HCT116 (cell line): ENCODE measurements around the gene ACER3. TPM values are rescaled to one million over a fixed set of nuclear protein-coding genes. Genes with fewer than 3 reads are reported as not detected.

Experiments used
- ATAC-seq: fragments of 200-7000 bp; cut with Tn5 transposase; 2 replicates; pipeline ENCODE4 v1.9.1; 2020; ENCODE audit warnings: mild to moderate bottlenecking, moderate library complexity
- BruUV-seq: library from RNA; stranded (reverse); fragments of 400-500 nt; replicated peaks from 2 replicates; lab custom pipeline; 2021; lab: Mats Ljungman, UMichigan
- CTCF ChIA-PET: fragments of 300-600 bp; sonication (Branson Sonifier 250); formaldehyde crosslinking; loops from one replicate; lab custom pipeline; 2021; ENCODE audit warnings: antibody characterized with exemption; lab: Charles Lee
- POLR2A ChIA-PET: fragments of 300-600, 350-600 bp; sonication (Branson Sonifier 250); formaldehyde crosslinking; loops from one replicate; lab custom pipeline; 2021; ENCODE audit warnings: antibody characterized with exemption; lab: Charles Lee
- RAD21 ChIA-PET, 2 experiments: fragments of 300-600 bp; sonication (Branson Sonifier 250); formaldehyde crosslinking; loops; one replicate each; lab custom pipeline; 2023; ENCODE audit warnings: low total read pairs in 2 of 2; ENCODE audit not compliant: uncharacterized antibody in 2 of 2, unreplicated experiment in 2 of 2, low non-redundant PET in 1 of 2; lab: Charles Lee
- DNase-seq: peaks from one replicate; pipeline ENCODE4 v3.0.0-alpha.2; 2010; ENCODE audit warnings: low read depth, low spot score
- H2AFZ ChIP-seq: fragments of 200-600 bp; shearing (Covaris generic), sonication (generic); 2 replicates; pipeline ENCODE4 v1.6.1; 2017; ENCODE audit warnings: low read depth, mixed run types, mixed read lengths, antibody characterized with exemption, low read length; ENCODE audit not compliant: poor library complexity, severe bottlenecking
- H3K27ac ChIP-seq: 2 replicates; pipeline ENCODE4 v1.5.1; 2012; ENCODE audit warnings: low read depth, low read length
- H3K27me3 ChIP-seq: fragments of 200-600 bp; sonication (generic); 2 replicates; pipeline ENCODE4 v1.6.1; 2016; ENCODE audit warnings: mixed run types, low read length, mixed read lengths; ENCODE audit not compliant: insufficient read depth
- H3K36me3 ChIP-seq, 2 experiments: fragments of 200-500 bp in 1 of 2; fragments of 200-600 bp in 1 of 2; sonication (Bioruptor generic) in 1 of 2; sonication (generic) in 1 of 2; 2 replicates each; pipeline versions ENCODE4 v1.5.1 to v1.6.1; 2014 to 2016; ENCODE audit warnings: low read length in 2 of 2, inconsistent platforms in 1 of 2, mixed read lengths in 1 of 2, mixed run types in 1 of 2; ENCODE audit not compliant: insufficient read depth in 2 of 2, control insufficient read depth in 1 of 2
- H3K4me1 ChIP-seq, 2 experiments: fragments of 200-600 bp in 1 of 2; sonication (generic) in 1 of 2; 2 replicates each; pipeline versions ENCODE4 v1.5.1 to v1.6.1; 2012 to 2017; ENCODE audit warnings: low read length in 2 of 2, inconsistent platforms in 1 of 2, mild to moderate bottlenecking in 1 of 2, mixed read lengths in 1 of 2, mixed run types in 1 of 2, moderate library complexity in 1 of 2; ENCODE audit not compliant: insufficient read depth in 2 of 2, control insufficient read depth in 1 of 2
- H3K4me2 ChIP-seq: fragments of 200-600 bp; sonication (generic); 2 replicates; pipeline ENCODE4 v1.6.1; 2017; ENCODE audit warnings: mixed run types, low read length, mixed read lengths
- H3K4me3 ChIP-seq, 2 experiments: fragments of 200-600 bp in 1 of 2; sonication (generic) in 1 of 2; replicated peaks in 1 of 2; 2 replicates each; pipeline ENCODE4 v1.5.1; 2011 to 2016; ENCODE audit warnings: low read length in 2 of 2, control low read depth in 1 of 2, low read depth in 1 of 2, mild to moderate bottlenecking in 1 of 2, mixed read lengths in 1 of 2, mixed run types in 1 of 2
- H3K79me2 ChIP-seq: fragments of 200-600 bp; sonication (generic); 2 replicates; pipeline ENCODE4 v1.6.1; 2017; ENCODE audit warnings: mild to moderate bottlenecking, mixed run types, low read length, moderate library complexity, mixed read lengths; ENCODE audit not compliant: insufficient read depth
- H3K9ac ChIP-seq: fragments of 200-600 bp; sonication (generic); 2 replicates; pipeline ENCODE4 v1.6.1; 2016; ENCODE audit warnings: low read length, mixed read lengths
- H3K9me2 ChIP-seq: fragments of 200-600 bp; sonication (generic), shearing (Covaris generic); 2 replicates; pipeline ENCODE4 v1.6.1; 2017; ENCODE audit warnings: mixed run types, mild to moderate bottlenecking, moderate library complexity; ENCODE audit not compliant: insufficient read depth
- H3K9me3 ChIP-seq, 2 experiments: fragments of 200-500 bp in 1 of 2; fragments of 200-600 bp in 1 of 2; sonication (Bioruptor generic) in 1 of 2; sonication (generic) in 1 of 2; 2 replicates each; pipeline ENCODE4 v1.6.1; 2014 to 2017; ENCODE audit warnings: low read length in 2 of 2, mixed read lengths in 2 of 2, inconsistent platforms in 1 of 2, low read depth in 1 of 2, mild to moderate bottlenecking in 1 of 2, mixed run types in 1 of 2, moderate library complexity in 1 of 2; ENCODE audit not compliant: control insufficient read depth in 1 of 2, insufficient read depth in 1 of 2
- H4K20me1 ChIP-seq: fragments of 200-600 bp; sonication (generic), shearing (Covaris generic); 2 replicates; pipeline ENCODE4 v1.6.1; 2017; ENCODE audit warnings: mixed run types, mild to moderate bottlenecking, moderate library complexity; ENCODE audit not compliant: insufficient read depth
- ATF3 ChIP-seq: IDR thresholded peaks from 2 replicates; pipeline ENCODE4 v1.6.1; 2012
- CEBPB ChIP-seq: IDR thresholded peaks from 2 replicates; pipeline ENCODE4 v1.6.1; 2012; ENCODE audit warnings: low read depth
- EGR1 ChIP-seq: IDR thresholded peaks from 2 replicates; pipeline ENCODE4 v1.6.1; 2012; ENCODE audit warnings: low read depth
- ELF1 ChIP-seq: IDR thresholded peaks from 2 replicates; pipeline ENCODE4 v1.6.1; 2012; ENCODE audit warnings: low read depth, borderline replicate concordance
- EZH2phosphoT487 ChIP-seq: fragments of 200-600 bp; IDR thresholded peaks from 2 replicates; pipeline ENCODE4 v1.6.1; 2018; ENCODE audit warnings: antibody characterized with exemption, borderline replicate concordance
- POLR2A ChIP-seq: IDR thresholded peaks from 2 replicates; pipeline ENCODE4 v1.7.0; 2011; ENCODE audit warnings: borderline replicate concordance; ENCODE audit not compliant: insufficient read depth, insufficient read length; ENCODE audit errors: extremely low read depth
- RAD21 ChIP-seq: IDR thresholded peaks from 2 replicates; pipeline ENCODE4 v1.6.1; 2012; ENCODE audit warnings: low read depth, mild to moderate bottlenecking
- SIN3A ChIP-seq: IDR thresholded peaks from 2 replicates; pipeline ENCODE4 v1.6.1; 2012; ENCODE audit warnings: low read depth
- SP1 ChIP-seq: IDR thresholded peaks from 2 replicates; pipeline ENCODE4 v1.6.1; 2012; ENCODE audit warnings: low read depth
- YY1 ChIP-seq: IDR thresholded peaks from 2 replicates; pipeline ENCODE4 v1.6.1; 2011; ENCODE audit warnings: low read length, low read depth, moderate library complexity, mild to moderate bottlenecking; ENCODE audit not compliant: insufficient replicate concordance; ENCODE audit errors: extremely low read depth
- intact Hi-C: fragments of 100-400 bp; cut with micrococcal nuclease; formaldehyde crosslinking; loops from 2 replicates; pipeline ENCODE4 v1.10.0; 2022
- total RNA-seq: library from RNA; stranded (reverse); gene quantifications from one replicate; pipeline ENCODE4 v1.2.1, GENCODE V29; 2021; ENCODE audit not compliant: unreplicated experiment
- TF ChIP-seq, protein P1 (sequence below): IDR thresholded peaks from 2 replicates; pipeline ENCODE4 v1.6.1; 2011; ENCODE audit warnings: mild to moderate bottlenecking, low read length, moderate library complexity; ENCODE audit not compliant: insufficient replicate concordance; ENCODE audit errors: extremely low read depth

Gene ACER3
- total RNA-seq, 1 experiment from 2014 or later: 19.1 TPM

DNA sequence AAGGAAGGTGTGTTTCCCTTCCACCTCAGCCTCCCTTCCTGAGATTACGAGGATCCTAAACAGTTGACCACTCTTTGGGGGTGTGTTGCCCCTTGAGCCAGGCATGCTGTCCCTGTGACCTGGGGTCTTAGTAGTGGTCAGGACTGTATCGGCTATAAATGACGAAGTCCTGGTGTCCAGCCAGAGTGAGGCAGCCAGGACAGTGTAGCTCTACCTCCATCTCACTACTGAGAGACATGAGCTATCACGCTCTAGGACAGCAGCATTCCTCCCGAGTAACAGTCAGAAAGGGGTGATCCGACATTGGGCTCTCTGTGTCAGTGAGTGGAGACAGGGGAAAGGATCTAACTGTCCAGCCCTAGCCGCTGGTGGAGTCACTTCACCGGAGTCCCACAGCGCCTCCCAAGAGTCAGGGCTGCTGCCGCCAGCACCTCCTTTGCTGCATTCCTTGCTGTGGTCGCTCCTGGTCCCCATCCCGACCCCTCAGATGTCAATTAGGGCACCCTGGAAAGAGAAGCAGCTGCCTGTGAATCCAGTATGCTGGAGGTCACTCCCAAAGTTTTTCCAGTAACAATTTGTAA is 170.2 kb downstream of the ACER3 start:
- intact Hi-C loops: loop anchor here (5.0 kb wide), 1 partner anchor 219 kb away; no protein-coding TSS in a partner anchor
- no peak overlapping the region for H3K9ac ChIP-seq
- peaks cover 4 to 8% of the 10 kb centered on the region in 2 experiments; a peak in 2 of 4 replicates for H3K4me1 ChIP-seq
- no peak overlapping the region for H2AFZ ChIP-seq
- no peak overlapping the region for H3K4me2 ChIP-seq
- ChIA-PET POLR2A (interaction anchor here (1.6 kb wide), 1 partner anchor 10 kb away, joined by 4 read pairs; no protein-coding TSS in a partner anchor), RAD21 (interaction anchor here in 1 of 2 experiments (1.1 kb wide), 1 partner anchor 10 kb away, joined by 3 read pairs; no protein-coding TSS in a partner anchor), CTCF (no interaction called here)
- TF ChIP-seq EZH2phosphoT487 (no peak), EGR1 (no peak), YY1 (no peak), SP1 (no peak), ATF3 (no peak), CEBPB (no peak), RAD21 (no peak)
- H3K9me3 ChIP-seq: no peaks in the 10 kb centered on the region
- no peaks in the 10 kb centered on the region for H3K79me2 ChIP-seq
- H3K4me3 ChIP-seq: no peak overlapping the region
- no TSS peak for BruUV-seq
- H3K9me2 ChIP-seq: no peaks in the 10 kb centered on the region
- H3K27me3 ChIP-seq: no peaks in the 10 kb centered on the region
- H3K36me3 ChIP-seq: no peaks in the 10 kb centered on the region
- no peak overlapping the region for H3K27ac ChIP-seq
- DNase-seq (no peak), ATAC-seq (peak; percentile 65; the same call in 1 of the 2 replicates)
- no peaks in the 10 kb centered on the region for H4K20me1 ChIP-seq

DNA sequence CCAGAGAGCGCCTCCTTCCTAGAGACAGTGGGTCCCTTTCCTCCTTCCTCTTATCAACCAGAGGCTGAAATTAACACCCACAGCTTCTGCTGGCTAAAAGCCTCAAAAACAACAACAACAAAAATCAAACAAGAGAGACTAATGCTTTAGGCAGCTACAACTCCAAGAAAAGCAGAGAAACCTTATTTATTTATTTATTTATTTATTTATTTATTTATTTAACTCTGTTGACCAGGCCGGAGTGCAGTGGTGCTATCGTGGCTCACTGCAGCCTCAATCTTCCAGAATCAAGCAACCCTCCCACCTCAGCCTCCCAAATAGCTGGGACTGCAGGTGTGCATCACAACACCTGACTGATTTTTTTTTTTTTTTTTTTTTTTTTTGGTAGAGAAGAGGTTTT is 170.9 kb downstream of the ACER3 start:
- ATAC-seq: no peak
- ChIA-PET RAD21 (interaction anchor here (0.6 to 1.1 kb wide), 2 partner anchors 11 kb away, joined by 3 to 4 read pairs; no protein-coding TSS in a partner anchor), CTCF (no interaction called here), POLR2A (no interaction called here)
- Histone ChIP-seq H3K4me3 (no peak overlapping the region), H3K9me3 (no peaks in the 10 kb centered on the region), H2AFZ (no peak overlapping the region), H3K27ac (no peak overlapping the region), H3K27me3 (no peaks in the 10 kb centered on the region), H3K9me2 (no peaks in the 10 kb centered on the region), H3K36me3 (no peaks in the 10 kb centered on the region), H3K4me2 (no peak overlapping the region), H3K4me1 (peaks cover 4 to 8% of the 10 kb centered on the region in 2 experiments; a peak in 2 of 4 replicates), H3K9ac (no peak overlapping the region), H4K20me1 (no peaks in the 10 kb centered on the region), H3K79me2 (no peaks in the 10 kb centered on the region)
- no peak for DNase-seq
- intact Hi-C loops: loop anchor here (5.0 kb wide), 1 partner anchor 219 kb away; no protein-coding TSS in a partner anchor
- TF ChIP-seq EZH2phosphoT487 (no peak), SP1 (no peak), POLR2A (no peak), ELF1 (no peak), EGR1 (no peak), SIN3A (no peak)
- TF ChIP-seq, protein P1, sequence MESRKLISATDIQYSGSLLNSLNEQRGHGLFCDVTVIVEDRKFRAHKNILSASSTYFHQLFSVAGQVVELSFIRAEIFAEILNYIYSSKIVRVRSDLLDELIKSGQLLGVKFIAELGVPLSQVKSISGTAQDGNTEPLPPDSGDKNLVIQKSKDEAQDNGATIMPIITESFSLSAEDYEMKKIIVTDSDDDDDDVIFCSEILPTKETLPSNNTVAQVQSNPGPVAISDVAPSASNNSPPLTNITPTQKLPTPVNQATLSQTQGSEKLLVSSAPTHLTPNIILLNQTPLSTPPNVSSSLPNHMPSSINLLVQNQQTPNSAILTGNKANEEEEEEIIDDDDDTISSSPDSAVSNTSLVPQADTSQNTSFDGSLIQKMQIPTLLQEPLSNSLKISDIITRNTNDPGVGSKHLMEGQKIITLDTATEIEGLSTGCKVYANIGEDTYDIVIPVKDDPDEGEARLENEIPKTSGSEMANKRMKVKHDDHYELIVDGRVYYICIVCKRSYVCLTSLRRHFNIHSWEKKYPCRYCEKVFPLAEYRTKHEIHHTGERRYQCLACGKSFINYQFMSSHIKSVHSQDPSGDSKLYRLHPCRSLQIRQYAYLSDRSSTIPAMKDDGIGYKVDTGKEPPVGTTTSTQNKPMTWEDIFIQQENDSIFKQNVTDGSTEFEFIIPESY: no peak
- TF ChIP-seq, all 23 proteins: peak for 0
- BruUV-seq: no TSS peak
